ENCODE results near the gene CNTNAP4. TPM values are rescaled to one million over a fixed set of nuclear protein-coding genes. Genes with fewer than 3 reads are reported as not detected.

Gene CNTNAP4
- total and polyA plus RNA-seq, 2 of the 13 experiments (the other 11 are each of a cell fraction or from before 2014, with no cell fraction given): not detected

GRCh38 chr16:76385601-76386230, 108.5 kb downstream of the CNTNAP4 start:
- no TSS peak for BruUV-seq (replicated peaks)
- Histone ChIP-seq H3K9ac (ENCODE audit: insufficient read depth, low read depth, low read length) (no peak overlapping the region), H3K36me3 (replicated peaks in 1 of 2; ENCODE audit: control insufficient read depth in 1 of 2, insufficient read depth in 2 of 2, low read length in 2 of 2) (no peaks in the 10 kb centered on the region), H3K4me2 (ENCODE audit: low read depth, low read length) (no peak overlapping the region), H3K27me3 (ENCODE audit: control insufficient read depth in 1 of 2, insufficient read depth in 2 of 2, low read length in 2 of 2) (no peaks in the 10 kb centered on the region), H4K20me1 (ENCODE audit: insufficient read depth, low read length) (no peaks in the 10 kb centered on the region), H3K4me1 (ENCODE audit: insufficient read depth, low read length) (no peaks in the 10 kb centered on the region), H2AFZ (ENCODE audit: low read length) (no peak overlapping the region), H3K79me2 (ENCODE audit: insufficient read depth, low read length) (no peaks in the 10 kb centered on the region), H3K27ac (ENCODE audit: extremely low read length, insufficient read depth, low read length) (no peak overlapping the region), H3K4me3 (replicated peaks in 1 of 3; ENCODE audit: insufficient read depth in 1 of 3, low read depth in 2 of 3, low read length in 3 of 3) (no peak overlapping the region), H3K9me3 (ENCODE audit: low read length) (no peaks in the 10 kb centered on the region)
- ChIA-PET POLR2A (no interaction called here), CTCF (ENCODE audit: low intra/inter-chr PET ratio, low total read pairs) (no interaction called here)
- no peak for ATAC-seq
- FAIRE-seq: no peak
- intact Hi-C loops (cut with micrococcal nuclease; ENCODE audit: unreplicated experiment): no loop called here
- no peak for DNase-seq (ENCODE audit: low spot score)
- WGBS (ENCODE audit: low lambda C conversion rate): 26% methylated on average over 7 of the region's 7 CpGs
- in situ Hi-C loops (cut with HindIII; ENCODE audit: extremely low pct_ligation_motif_present, low pct_unique_long_range_greater_than_20kb): no loop called here
- TF ChIP-seq SALL2 (CRISPR knock-in tag; IDR thresholded peaks at IDR 0.05) (no peak), ZNF510 (CRISPR knock-in tag; IDR thresholded peaks at IDR 0.05; ENCODE audit: low read depth) (no peak), SETDB1 (CRISPR knock-in tag; IDR thresholded peaks at IDR 0.05; ENCODE audit: borderline replicate concordance) (no peak), HOXA7 (CRISPR knock-in tag; IDR thresholded peaks at IDR 0.05) (no peak), CAMTA2 (CRISPR knock-in tag; IDR thresholded peaks at IDR 0.05; ENCODE audit: borderline replicate concordance) (no peak), ATRX (CRISPR knock-in tag; IDR thresholded peaks at IDR 0.05; ENCODE audit: borderline replicate concordance) (no peak), KLF16 (CRISPR knock-in tag; IDR thresholded peaks at IDR 0.05) (no peak), SMAD9 (CRISPR knock-in tag; IDR thresholded peaks at IDR 0.05) (no peak), KAT8 (CRISPR knock-in tag; IDR thresholded peaks at IDR 0.05) (no peak), IRF2 (CRISPR knock-in tag; IDR thresholded peaks at IDR 0.05) (no peak), CSRNP2 (CRISPR knock-in tag; conservative IDR thresholded peaks at IDR 0.05; ENCODE audit: low read depth) (no peak), ZNF646 (CRISPR knock-in tag; IDR thresholded peaks at IDR 0.05) (no peak)
- TF ChIP-seq, protein P1, sequence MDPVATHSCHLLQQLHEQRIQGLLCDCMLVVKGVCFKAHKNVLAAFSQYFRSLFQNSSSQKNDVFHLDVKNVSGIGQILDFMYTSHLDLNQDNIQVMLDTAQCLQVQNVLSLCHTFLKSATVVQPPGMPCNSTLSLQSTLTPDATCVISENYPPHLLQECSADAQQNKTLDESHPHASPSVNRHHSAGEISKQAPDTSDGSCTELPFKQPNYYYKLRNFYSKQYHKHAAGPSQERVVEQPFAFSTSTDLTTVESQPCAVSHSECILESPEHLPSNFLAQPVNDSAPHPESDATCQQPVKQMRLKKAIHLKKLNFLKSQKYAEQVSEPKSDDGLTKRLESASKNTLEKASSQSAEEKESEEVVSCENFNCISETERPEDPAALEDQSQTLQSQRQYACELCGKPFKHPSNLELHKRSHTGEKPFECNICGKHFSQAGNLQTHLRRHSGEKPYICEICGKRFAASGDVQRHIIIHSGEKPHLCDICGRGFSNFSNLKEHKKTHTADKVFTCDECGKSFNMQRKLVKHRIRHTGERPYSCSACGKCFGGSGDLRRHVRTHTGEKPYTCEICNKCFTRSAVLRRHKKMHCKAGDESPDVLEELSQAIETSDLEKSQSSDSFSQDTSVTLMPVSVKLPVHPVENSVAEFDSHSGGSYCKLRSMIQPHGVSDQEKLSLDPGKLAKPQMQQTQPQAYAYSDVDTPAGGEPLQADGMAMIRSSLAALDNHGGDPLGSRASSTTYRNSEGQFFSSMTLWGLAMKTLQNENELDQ (CRISPR knock-in tag; IDR thresholded peaks at IDR 0.05; ENCODE audit: borderline replicate concordance): no peak

Measured in HepG2 (cell line).